ENCODE data around the gene IGF2R. TPM values are rescaled to one million over a fixed set of nuclear protein-coding genes. Genes with fewer than 3 reads are reported as not detected.

Gene IGF2R
- total RNA-seq, 1 donor from 2014 or later: 73.4 TPM

GRCh38 chr6:159959165-159959975 lies 9.5 kb upstream of the IGF2R start:
- no peak for TF ChIP-seq POLR2A (IDR thresholded peaks at IDR 0.05)
- TF ChIP-seq POLR2AphosphoS5 (IDR thresholded peaks at IDR 0.05; ENCODE audit: insufficient read depth in 1 of 2, low read depth in 1 of 2): no peak
- no peak for TF ChIP-seq CTCF (IDR thresholded peaks at IDR 0.05)
- Histone ChIP-seq H3K4me3 (no peak overlapping the region), H3K27me3 (no peaks in the 10 kb centered on the region), H3K9me3 (no peaks in the 10 kb centered on the region), H3K4me1 (peaks cover 7% of the 10 kb centered on the region), H3K27ac (peak overlapping the region; percentile 28), H3K36me3 (no peaks in the 10 kb centered on the region)
- intact Hi-C loops (cut with DNase I): no loop called here
- DNase-seq (ENCODE audit: extremely low spot score in 2 of 2): peak in 1 of 2 donors; percentile 77

GRCh38 chr6:159959976-159960384 lies 8.9 kb upstream of the IGF2R start:
- Histone ChIP-seq H3K4me3 (no peak overlapping the region), H3K9me3 (no peaks in the 10 kb centered on the region), H3K4me1 (peaks cover 7% of the 10 kb centered on the region), H3K27ac (peak overlapping the region; percentile 28), H3K27me3 (no peaks in the 10 kb centered on the region), H3K36me3 (no peaks in the 10 kb centered on the region)
- intact Hi-C loops (cut with DNase I): loop anchor here (10.0 kb wide), 1 partner anchor 265 kb away; the partner anchor contains the start of gene SOD2
- TF ChIP-seq POLR2AphosphoS5 (IDR thresholded peaks at IDR 0.05; ENCODE audit: insufficient read depth in 1 of 2, low read depth in 1 of 2) (peak; percentile 16 to 21), CTCF (IDR thresholded peaks at IDR 0.05) (no peak)
- peak in 1 of 2 donors; percentile 87 for DNase-seq (ENCODE audit: extremely low spot score in 2 of 2)

GRCh38 chr6:159960485-159960884 lies 8.4 kb upstream of the IGF2R start:
- intact Hi-C loops (cut with DNase I): loop anchor here (10.0 kb wide), 1 partner anchor 266 kb away; the partner anchor contains the start of gene SOD2
- Histone ChIP-seq H3K27me3 (no peaks in the 10 kb centered on the region), H3K9me3 (no peaks in the 10 kb centered on the region), H3K4me3 (no peak overlapping the region), H3K4me1 (peaks cover 7% of the 10 kb centered on the region), H3K36me3 (no peaks in the 10 kb centered on the region), H3K27ac (peak overlapping the region; percentile 28)
- no peak for TF ChIP-seq POLR2A (IDR thresholded peaks at IDR 0.05)
- no peak for TF ChIP-seq CTCF (IDR thresholded peaks at IDR 0.05)
- TF ChIP-seq POLR2AphosphoS5 (IDR thresholded peaks at IDR 0.05; ENCODE audit: insufficient read depth in 1 of 2, low read depth in 1 of 2): no peak
- peak in 1 of 2 donors; percentile 22 for DNase-seq (ENCODE audit: extremely low spot score in 2 of 2)

- Histone ChIP-seq H3K4me1 (peaks cover 7% of the 10 kb centered on the region), H3K27ac (no peak overlapping the region), H3K4me3 (no peak overlapping the region), H3K36me3 (no peaks in the 10 kb centered on the region), H3K27me3 (no peaks in the 10 kb centered on the region), H3K9me3 (no peaks in the 10 kb centered on the region)
- DNase-seq (ENCODE audit: extremely low spot score in 2 of 2): peak in 1 of 2 donors; percentile 47
- TF ChIP-seq POLR2A (IDR thresholded peaks at IDR 0.05): no peak
- TF ChIP-seq CTCF (IDR thresholded peaks at IDR 0.05): no peak
- TF ChIP-seq POLR2AphosphoS5 (IDR thresholded peaks at IDR 0.05; ENCODE audit: insufficient read depth in 1 of 2, low read depth in 1 of 2): no peak
- intact Hi-C loops (cut with DNase I): loop anchor here (10.0 kb wide), 1 partner anchor 267 kb away; the partner anchor contains the start of gene SOD2
Measured at GRCh38 chr6:159961528-159961927, 7.4 kb upstream of the IGF2R start.

- intact Hi-C loops (cut with DNase I): loop anchor here (10.0 kb wide), 1 partner anchor 268 kb away; the partner anchor contains the start of gene SOD2
- Histone ChIP-seq H3K4me1 (peaks cover 9% of the 10 kb centered on the region), H3K27me3 (no peaks in the 10 kb centered on the region), H3K27ac (no peak overlapping the region), H3K9me3 (no peaks in the 10 kb centered on the region), H3K36me3 (no peaks in the 10 kb centered on the region), H3K4me3 (no peak overlapping the region)
- TF ChIP-seq CTCF (IDR thresholded peaks at IDR 0.05): no peak
- no peak for TF ChIP-seq POLR2AphosphoS5 (IDR thresholded peaks at IDR 0.05; ENCODE audit: insufficient read depth in 1 of 2, low read depth in 1 of 2)
- TF ChIP-seq POLR2A (IDR thresholded peaks at IDR 0.05): no peak
- DNase-seq (ENCODE audit: extremely low spot score in 2 of 2): no peak
Measured at GRCh38 chr6:159963111-159963510, 5.8 kb upstream of the IGF2R start.

All from vagina (tissue), 2 donors.